Stimulated activated CD8-positive, alpha-beta memory T cell treated with anti-CD3 and anti-CD28 coated beads, Interleukin-4, amount 100 ng/mL, for 48 hours (primary cell): ENCODE data around the gene C1orf146.
"Not testable (repeated sequence)": the region's sequence is repeated elsewhere in the genome, so short reads cannot be mapped to it uniquely, and the experiment has no call there.

ENCODE experiments used
- DNase-seq: peaks from one replicate; pipeline ENCODE4 v3.0.0-alpha.2; 2020

The C1orf146 gene

DNA sequence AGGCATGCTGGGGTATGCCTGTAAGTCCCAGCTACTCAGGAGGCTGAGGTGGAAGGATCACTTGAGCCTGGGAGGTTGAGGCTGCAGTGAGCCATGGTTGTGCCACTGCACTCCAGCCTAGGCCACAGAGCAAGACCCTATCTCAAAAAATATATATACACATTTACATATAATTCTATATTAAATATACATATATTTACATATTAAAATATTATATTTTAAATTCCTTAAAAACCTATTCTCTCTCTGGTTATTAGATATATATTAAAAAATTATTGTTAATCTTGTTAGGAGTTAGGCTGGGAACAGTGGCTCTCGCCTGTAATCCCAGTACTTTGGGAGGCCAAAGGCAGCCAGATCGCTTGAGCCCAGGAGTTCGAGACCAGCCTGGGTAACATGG lies 58.4 kb downstream of the C1orf146 start:
- no peak for DNase-seq

- DNase-seq, result no peak
Measured at GRCh38 chr1:92277105-92277723, 59.5 kb downstream of the C1orf146 start.

DNA sequence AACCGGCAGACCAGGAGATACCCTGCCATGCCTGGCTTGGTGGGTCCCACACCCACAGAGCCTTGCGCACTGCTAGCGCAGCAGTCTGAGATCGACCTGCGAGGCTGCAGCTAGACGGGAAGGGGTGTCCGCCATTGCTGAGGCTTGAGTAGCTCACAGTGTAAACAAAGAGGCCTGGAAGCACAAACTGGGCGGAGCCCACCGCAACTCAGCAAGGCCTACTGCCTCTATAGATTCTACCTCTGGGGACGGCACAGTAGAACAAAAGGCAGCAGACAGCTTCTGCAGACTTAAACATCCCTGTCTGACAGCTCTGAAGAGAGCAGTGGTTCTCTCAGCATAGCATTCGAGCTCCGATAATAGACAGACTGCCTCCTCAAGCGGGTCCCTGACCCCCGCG lies 62.1 kb downstream of the C1orf146 start:
- DNase-seq, result not testable (repeated sequence)

GRCh38 chr1:92281411-92281810 lies 63.7 kb downstream of the C1orf146 start:
- not testable (repeated sequence) for DNase-seq

GRCh38 chr1:92291372-92291999 lies 73.8 kb downstream of the C1orf146 start:
- no peak for DNase-seq
